Upper lobe of left lung (tissue), 4 donors: ENCODE measurements around the gene PLXNA4.
A peak's percentile ranks its signal among the peaks of the same experiment; 100 is the strongest.

Experiments used
- POLR2AphosphoS5 ChIP-seq, 2 donors: sonication (generic); formaldehyde crosslinking; IDR thresholded peaks; one replicate each; pipeline ENCODE4 v1.5.1; 2017; ENCODE audit warnings: antibody characterized with exemption in 2 of 2
- TF ChIP-seq, protein P1 (sequence below), 6 experiments: fragments of 450-650 bp in 4 of 6; fragments of 200-600 bp in 2 of 6; sonication (generic) in 2 of 6; IDR thresholded peaks; one replicate each; pipeline ENCODE4 v1.5.1; 2016 to 2019; ENCODE audit warnings: antibody characterized with exemption in 6 of 6

DNA sequence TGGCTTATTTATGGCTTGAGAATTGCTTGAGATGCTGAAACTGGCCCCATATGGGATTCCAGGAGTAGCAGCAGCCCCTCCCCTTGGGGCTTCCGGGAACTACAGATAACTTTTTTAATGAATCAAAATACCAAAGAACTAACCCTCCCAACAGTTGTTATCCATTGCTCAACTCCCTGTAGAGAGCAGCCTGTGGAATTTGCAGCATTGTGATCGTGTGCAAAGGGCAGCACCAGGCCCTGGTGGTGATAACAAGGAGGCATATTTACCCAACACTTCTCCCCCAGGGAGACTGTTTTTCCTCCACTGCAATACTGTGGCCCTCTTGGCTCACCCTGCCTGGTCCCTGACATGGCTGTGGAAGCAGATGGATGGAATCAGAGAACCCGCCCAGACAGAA lies 196.2 kb downstream of the PLXNA4 start:
- TF ChIP-seq, protein P1, sequence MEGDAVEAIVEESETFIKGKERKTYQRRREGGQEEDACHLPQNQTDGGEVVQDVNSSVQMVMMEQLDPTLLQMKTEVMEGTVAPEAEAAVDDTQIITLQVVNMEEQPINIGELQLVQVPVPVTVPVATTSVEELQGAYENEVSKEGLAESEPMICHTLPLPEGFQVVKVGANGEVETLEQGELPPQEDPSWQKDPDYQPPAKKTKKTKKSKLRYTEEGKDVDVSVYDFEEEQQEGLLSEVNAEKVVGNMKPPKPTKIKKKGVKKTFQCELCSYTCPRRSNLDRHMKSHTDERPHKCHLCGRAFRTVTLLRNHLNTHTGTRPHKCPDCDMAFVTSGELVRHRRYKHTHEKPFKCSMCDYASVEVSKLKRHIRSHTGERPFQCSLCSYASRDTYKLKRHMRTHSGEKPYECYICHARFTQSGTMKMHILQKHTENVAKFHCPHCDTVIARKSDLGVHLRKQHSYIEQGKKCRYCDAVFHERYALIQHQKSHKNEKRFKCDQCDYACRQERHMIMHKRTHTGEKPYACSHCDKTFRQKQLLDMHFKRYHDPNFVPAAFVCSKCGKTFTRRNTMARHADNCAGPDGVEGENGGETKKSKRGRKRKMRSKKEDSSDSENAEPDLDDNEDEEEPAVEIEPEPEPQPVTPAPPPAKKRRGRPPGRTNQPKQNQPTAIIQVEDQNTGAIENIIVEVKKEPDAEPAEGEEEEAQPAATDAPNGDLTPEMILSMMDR (IDR thresholded peaks at IDR 0.05): peak in 1 of 6 experiments; percentile 11
- peak; percentile 36 to 40 for TF ChIP-seq POLR2AphosphoS5 (IDR thresholded peaks at IDR 0.05)
